OCI-LY3 (cell line): ENCODE results near the gene TANC1.
"Not testable (repeated sequence)": the region's sequence is repeated elsewhere in the genome, so short reads cannot be mapped to it uniquely, and the experiment has no call there.

Experiments
- EZH2phosphoT487 ChIP-seq: fragments of 200-600 bp; shearing (Covaris generic); IDR thresholded peaks from 2 replicates; pipeline ENCODE4 v1.6.1; 2018; ENCODE audit warnings: antibody characterized with exemption, mixed run types, low read depth
- TF ChIP-seq, protein P1 (sequence below): fragments of 200-600, 300-600 bp; sonication (generic); IDR thresholded peaks from 2 replicates; pipeline ENCODE4 v1.5.1; 2014; ENCODE audit warnings: antibody characterized with exemption, low read length, low read depth

DNA sequence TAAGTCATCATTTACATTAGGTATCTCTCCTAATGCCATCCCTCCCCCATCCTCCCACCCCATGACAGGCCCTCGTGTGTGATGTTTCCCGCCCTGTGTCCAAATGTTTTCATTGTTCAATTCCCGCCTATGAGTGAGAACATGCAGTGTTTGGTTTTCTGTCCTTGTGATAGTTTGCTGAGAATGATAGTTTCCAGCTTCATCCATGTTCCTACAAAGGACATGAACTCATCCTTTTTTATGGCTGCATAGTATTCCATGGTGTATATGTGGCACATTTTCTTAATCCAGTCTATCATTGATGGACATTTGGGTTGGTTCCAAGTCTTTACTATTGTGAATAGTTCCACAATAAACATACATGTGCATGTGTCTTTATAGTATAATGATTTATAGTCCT is 68.0 kb downstream of the TANC1 start:
- TF ChIP-seq, protein P1, sequence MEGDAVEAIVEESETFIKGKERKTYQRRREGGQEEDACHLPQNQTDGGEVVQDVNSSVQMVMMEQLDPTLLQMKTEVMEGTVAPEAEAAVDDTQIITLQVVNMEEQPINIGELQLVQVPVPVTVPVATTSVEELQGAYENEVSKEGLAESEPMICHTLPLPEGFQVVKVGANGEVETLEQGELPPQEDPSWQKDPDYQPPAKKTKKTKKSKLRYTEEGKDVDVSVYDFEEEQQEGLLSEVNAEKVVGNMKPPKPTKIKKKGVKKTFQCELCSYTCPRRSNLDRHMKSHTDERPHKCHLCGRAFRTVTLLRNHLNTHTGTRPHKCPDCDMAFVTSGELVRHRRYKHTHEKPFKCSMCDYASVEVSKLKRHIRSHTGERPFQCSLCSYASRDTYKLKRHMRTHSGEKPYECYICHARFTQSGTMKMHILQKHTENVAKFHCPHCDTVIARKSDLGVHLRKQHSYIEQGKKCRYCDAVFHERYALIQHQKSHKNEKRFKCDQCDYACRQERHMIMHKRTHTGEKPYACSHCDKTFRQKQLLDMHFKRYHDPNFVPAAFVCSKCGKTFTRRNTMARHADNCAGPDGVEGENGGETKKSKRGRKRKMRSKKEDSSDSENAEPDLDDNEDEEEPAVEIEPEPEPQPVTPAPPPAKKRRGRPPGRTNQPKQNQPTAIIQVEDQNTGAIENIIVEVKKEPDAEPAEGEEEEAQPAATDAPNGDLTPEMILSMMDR = not testable (repeated sequence)
- TF ChIP-seq EZH2phosphoT487 = not testable (repeated sequence)
